Epithelial cell of proximal tubule (primary cell): ENCODE measurements around the gene MDC1. TPM values are rescaled to one million over a fixed set of nuclear protein-coding genes. Genes with fewer than 3 reads are reported as not detected.

Experiments
- DNase-seq: peaks from one replicate; pipeline ENCODE4 v3.0.0-alpha.2; 2011; ENCODE audit warnings: low read depth
- H3K4me3 ChIP-seq: 2 replicates; pipeline ENCODE4 v1.5.1; 2011; ENCODE audit warnings: low read depth, mild to moderate bottlenecking, low read length
- total RNA-seq: library from RNA; depleted of rRNA; stranded (reverse); fragments of >200 nt; gene quantifications from 2 replicates; pipeline ENCODE4 v1.2.3, GENCODE V29; 2015
- TF ChIP-seq, protein P1 (sequence below): conservative IDR thresholded peaks from 2 replicates; pipeline ENCODE4 v1.5.1; 2012; ENCODE audit warnings: low read depth, mild to moderate bottlenecking, low read length

The MDC1 gene
- total RNA-seq, 1 donor from 2014 or later: 11.4 TPM

DNA sequence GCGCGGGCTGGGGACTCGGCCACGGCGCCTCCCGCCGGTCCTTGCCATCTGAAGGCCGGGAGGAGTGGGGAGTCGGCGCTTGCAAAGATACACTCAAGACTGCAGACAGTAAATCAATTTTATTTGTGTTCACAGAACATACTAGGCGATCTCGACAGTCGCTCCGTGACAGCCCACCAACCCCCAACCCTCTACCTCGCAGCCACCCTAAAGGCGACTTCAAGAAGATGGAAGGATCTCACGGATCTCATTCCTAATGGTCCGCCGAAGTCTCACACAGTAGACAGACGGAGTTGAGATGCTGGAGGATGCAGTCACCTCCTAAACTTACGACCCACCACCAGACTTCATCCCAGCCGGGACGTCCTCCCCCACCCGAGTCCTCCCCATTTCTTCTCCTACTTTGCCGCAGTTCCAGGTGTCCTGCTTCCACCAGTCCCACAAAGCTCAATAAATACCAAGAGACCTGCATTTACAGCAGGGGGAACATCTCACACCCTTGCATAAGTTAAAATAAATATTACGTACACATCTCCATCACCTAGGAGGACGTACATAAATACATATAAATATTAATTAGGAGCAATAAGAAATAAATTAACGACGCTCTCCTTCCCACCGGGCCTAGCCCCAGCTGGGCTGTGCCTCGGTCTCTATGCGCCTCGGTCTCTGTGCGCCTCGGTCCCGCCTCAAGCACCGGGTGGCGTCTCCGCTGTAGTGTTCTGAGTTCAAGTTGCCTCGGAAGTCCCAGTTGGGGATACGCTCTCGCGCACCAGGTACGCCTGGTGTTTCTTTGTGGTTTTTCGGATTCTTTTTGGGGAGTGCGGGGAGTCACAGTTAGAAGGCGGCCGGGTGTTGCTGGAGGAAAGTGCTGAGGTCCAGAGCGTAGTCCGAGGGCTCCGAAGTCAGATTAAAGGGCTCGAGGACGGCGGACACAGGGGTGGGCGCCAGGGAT is 26.3 kb upstream of the MDC1 start:
- peak overlapping the region; percentile 74 for H3K4me3 ChIP-seq
- no peak for DNase-seq
- TF ChIP-seq, protein P1, sequence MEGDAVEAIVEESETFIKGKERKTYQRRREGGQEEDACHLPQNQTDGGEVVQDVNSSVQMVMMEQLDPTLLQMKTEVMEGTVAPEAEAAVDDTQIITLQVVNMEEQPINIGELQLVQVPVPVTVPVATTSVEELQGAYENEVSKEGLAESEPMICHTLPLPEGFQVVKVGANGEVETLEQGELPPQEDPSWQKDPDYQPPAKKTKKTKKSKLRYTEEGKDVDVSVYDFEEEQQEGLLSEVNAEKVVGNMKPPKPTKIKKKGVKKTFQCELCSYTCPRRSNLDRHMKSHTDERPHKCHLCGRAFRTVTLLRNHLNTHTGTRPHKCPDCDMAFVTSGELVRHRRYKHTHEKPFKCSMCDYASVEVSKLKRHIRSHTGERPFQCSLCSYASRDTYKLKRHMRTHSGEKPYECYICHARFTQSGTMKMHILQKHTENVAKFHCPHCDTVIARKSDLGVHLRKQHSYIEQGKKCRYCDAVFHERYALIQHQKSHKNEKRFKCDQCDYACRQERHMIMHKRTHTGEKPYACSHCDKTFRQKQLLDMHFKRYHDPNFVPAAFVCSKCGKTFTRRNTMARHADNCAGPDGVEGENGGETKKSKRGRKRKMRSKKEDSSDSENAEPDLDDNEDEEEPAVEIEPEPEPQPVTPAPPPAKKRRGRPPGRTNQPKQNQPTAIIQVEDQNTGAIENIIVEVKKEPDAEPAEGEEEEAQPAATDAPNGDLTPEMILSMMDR: no peak

DNA sequence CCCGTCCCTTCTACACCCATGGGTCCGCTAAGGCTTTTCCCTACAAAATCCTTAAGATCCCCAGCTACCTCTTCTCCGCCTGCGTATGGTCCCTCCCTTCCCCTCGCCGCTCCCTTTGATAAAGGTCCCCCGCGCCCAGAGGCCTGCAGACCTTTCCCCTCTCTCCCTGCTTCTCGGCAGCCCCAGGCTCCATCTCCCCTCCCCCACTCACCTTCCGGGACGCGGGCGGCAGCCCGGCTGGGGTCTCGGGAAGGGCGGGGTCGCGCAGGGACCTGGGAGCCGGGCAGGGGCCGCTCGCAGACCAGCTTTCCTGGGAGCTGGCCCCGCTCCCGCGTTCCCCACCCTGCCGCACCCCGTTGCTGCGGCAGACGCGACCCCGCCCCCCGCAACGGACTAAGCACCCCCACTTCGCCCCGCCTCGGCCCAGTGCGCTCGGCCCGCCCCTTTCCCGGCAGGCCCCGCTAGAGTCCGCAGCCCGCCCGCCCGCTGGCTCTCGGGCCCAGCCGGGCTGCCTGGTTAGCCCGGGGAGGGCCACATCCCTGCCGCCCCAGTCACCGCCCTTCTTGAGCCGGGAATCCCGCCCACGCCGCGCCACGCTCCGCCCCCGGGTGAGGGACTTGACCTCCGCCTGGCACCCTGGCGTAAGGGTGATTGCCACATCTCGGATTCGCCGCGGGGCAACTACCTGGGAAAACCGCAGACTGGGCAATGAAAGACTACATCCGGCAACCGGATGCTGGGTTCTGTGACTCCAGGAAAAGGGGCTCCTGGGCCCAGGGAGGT is 25.4 kb upstream of the MDC1 start, which contains the start of gene FLOT1:
FLOT1 (minus strand) TSS at position 372 of the 783 bp plus-strand sequence. CDS start 498 bp downstream, outside the sequence.
- peak within 1 kb of the TSS; percentile 74 for H3K4me3 ChIP-seq
- peak; percentile 63 for DNase-seq
- TF ChIP-seq, protein P1: no peak

- H3K4me3 ChIP-seq: peak overlapping the region; percentile 74
- DNase-seq: no peak
- TF ChIP-seq, protein P1: no peak
These were observed 24.8 kb upstream of the MDC1 start for GRCh38 chr6:30741789-30742315.

DNA sequence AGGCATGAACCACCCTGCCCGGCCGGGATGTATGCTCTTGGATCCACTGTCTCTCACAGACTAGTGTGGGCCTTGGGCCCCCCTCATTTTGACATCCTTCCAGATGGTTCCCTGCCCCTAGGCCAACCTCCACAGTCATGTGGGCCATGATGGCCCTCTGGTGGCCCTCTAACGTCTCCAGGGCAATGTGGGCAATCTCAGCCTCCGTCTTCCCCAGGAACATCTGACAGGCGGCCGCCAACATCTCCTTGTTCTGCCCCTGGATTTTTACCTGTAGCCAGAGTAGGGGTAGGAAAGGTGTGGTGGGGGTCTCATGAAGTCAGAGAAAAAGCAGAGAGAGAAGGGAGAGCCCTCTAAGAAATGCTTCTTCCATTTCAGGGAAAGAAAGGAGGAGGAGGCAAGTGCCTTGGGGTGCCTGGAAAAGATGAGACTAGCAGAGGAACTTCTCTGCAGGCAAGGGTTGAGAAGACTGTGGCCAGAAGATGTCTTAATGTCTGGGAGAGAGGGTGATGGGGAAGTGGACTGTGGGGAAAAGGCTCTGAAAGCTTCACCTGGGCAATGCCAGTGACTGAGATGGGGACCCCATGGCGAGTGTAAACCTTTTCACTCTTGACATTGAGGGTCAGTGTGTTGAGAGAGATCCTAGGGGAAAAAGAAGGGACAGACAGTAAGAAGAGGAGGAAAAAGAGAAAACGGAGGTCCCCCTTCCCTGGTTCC is 24.1 kb upstream of the MDC1 start:
- no peak for DNase-seq
- TF ChIP-seq, protein P1: no peak
- peak overlapping the region; percentile 74 for H3K4me3 ChIP-seq

- TF ChIP-seq, protein P1: no peak
- H3K4me3 ChIP-seq: no peak overlapping the region
- no peak for DNase-seq
These were observed 23.4 kb upstream of the MDC1 start for GRCh38 chr6:30740540-30740870.

DNA sequence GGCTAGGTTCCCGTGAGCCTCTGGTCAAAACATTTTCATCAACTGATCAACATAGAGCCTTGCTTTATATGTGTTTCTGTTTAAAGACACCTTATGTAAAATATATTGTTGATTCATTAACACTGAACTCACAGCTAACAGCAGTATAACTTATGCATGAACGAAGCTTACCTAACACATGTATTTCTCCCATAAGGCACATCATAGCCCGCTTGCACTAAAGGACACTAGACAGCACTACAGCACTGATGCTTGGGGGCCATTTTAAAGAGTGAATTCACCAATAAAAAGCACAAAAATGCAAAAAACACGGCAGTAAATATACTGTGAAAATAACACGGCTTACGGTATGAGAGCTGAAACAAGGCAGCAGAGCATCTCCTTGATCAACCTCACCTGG is 21.5 kb upstream of the MDC1 start:
- TF ChIP-seq, protein P1: no peak
- no peak overlapping the region for H3K4me3 ChIP-seq
- DNase-seq: no peak
